NCI-H187 treated with DMSO at 0.1 percent for 48 hours (cell line): Measurements from ENCODE around the gene KANSL1L.
"Not testable (repeated sequence)": the region's sequence is repeated elsewhere in the genome, so short reads cannot be mapped to it uniquely, and the experiment has no call there.

Experiments used
- DNase-seq: peaks from one replicate; lab custom pipeline; 2025; lab: John Stamatoyannopoulos, UW

KANSL1L gene

GRCh38 chr2:210171309-210172218 is at the start of gene KANSL1L:
Gene KANSL1L (minus strand): TSS chr2:210171409. CDS start chr2:210154582, 16,827 bp downstream.
- DNase-seq = peak; percentile 53

- no peak for DNase-seq
Measured at GRCh38 chr2:210215120-210215519, 43.9 kb upstream of the KANSL1L start.

GRCh38 chr2:210210185-210210584 is 39.0 kb upstream of the KANSL1L start:
- DNase-seq = no peak

- no peak for DNase-seq
Measured at GRCh38 chr2:210207929-210208328, 36.7 kb upstream of the KANSL1L start.

GRCh38 chr2:210203558-210203957 is 32.3 kb upstream of the KANSL1L start:
- DNase-seq = no peak

GRCh38 chr2:210203147-210203546 is 31.9 kb upstream of the KANSL1L start:
- DNase-seq = no peak

GRCh38 chr2:210199854-210200253 is 28.6 kb upstream of the KANSL1L start:
- no peak for DNase-seq

GRCh38 chr2:210199186-210199765 is 28.1 kb upstream of the KANSL1L start:
- DNase-seq = no peak

- DNase-seq = no peak
Measured at GRCh38 chr2:210198326-210198725, 27.1 kb upstream of the KANSL1L start.

- DNase-seq = no peak
Measured at GRCh38 chr2:210197720-210198119, 26.5 kb upstream of the KANSL1L start.

GRCh38 chr2:210195101-210195852 is 24.1 kb upstream of the KANSL1L start:
- no peak for DNase-seq

GRCh38 chr2:210190345-210190744 is 19.1 kb upstream of the KANSL1L start:
- DNase-seq = no peak

GRCh38 chr2:210189452-210190138 is 18.4 kb upstream of the KANSL1L start:
- no peak for DNase-seq

- no peak for DNase-seq
Measured at GRCh38 chr2:210188755-210189154, 17.5 kb upstream of the KANSL1L start.

GRCh38 chr2:210188190-210188589 is 17.0 kb upstream of the KANSL1L start:
- DNase-seq = no peak

GRCh38 chr2:210183936-210184335 is 12.7 kb upstream of the KANSL1L start:
- DNase-seq = not testable (repeated sequence)

GRCh38 chr2:210181606-210182088 is 10.4 kb upstream of the KANSL1L start:
- not testable (repeated sequence) for DNase-seq

GRCh38 chr2:210181033-210181605 is 9.9 kb upstream of the KANSL1L start:
- DNase-seq = not testable (repeated sequence)

GRCh38 chr2:210180477-210180876 is 9.3 kb upstream of the KANSL1L start:
- no peak for DNase-seq

GRCh38 chr2:210179351-210179990 is 8.3 kb upstream of the KANSL1L start:
- DNase-seq = no peak

- no peak for DNase-seq
Measured at GRCh38 chr2:210177769-210178168, 6.6 kb upstream of the KANSL1L start.
